ENCODE results near the gene CD44. TPM values are rescaled to one million over a fixed set of nuclear protein-coding genes. Genes with fewer than 3 reads are reported as not detected.
"Not testable (repeated sequence)": the region's sequence is repeated elsewhere in the genome, so short reads cannot be mapped to it uniquely, and the experiment has no call there.

CD44 gene
- 100 to 1,000 TPM; 518 to 534 TPM for total RNA-seq

GRCh38 chr11:35138943-35139721 is at the start of gene CD44:
CD44 (plus strand) TSS chr11:35139171; CDS start chr11:35139304, 133 bp downstream.
- no peaks in the 10 kb centered on the region for H3K9me3 Mint-ChIP-seq
- ChIA-PET CTCF (interaction anchor here (0.6 to 3.1 kb wide), 14 partner anchors 10 to 489 kb away, joined by 3 to 15 read pairs (median 4); no protein-coding TSS in a partner anchor), POLR2A (interaction anchor here (0.8 kb wide), 1 partner anchor 126 kb away, joined by 4 read pairs; no protein-coding TSS in a partner anchor)
- no peaks in the 10 kb centered on the region for H3K27me3 Mint-ChIP-seq
- H3K4me3 Mint-ChIP-seq = peak within 1 kb of the TSS; percentile 87
- peak; percentile 76 for DNase-seq
- peaks cover 45% of the 10 kb centered on the region for H3K4me1 Mint-ChIP-seq
- H3K36me3 Mint-ChIP-seq (ENCODE audit: low read depth) = peaks cover 37% of the 10 kb centered on the region
- peak within 1 kb of the TSS; percentile 94 for H3K27ac Mint-ChIP-seq

DNA sequence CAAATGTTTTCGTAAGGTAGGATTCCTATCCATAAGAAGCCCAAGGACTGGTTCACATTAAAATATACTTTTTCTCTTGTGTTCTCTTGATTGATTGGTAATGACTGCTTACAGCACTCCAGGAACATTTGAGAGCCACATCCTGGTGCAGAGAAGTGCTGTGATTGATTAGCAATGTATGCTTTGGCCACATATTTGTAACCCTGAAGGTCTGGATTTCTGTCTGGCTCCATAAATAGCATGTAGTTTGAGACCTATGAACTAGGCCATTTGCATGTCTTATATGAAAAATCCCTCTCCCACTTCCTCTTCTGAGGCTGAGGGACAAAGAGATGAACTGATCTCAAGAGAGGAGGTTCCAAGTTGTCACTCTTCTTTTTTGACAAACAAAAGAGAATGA is 49.3 kb upstream of the CD44 start:
- ChIA-PET POLR2A (no interaction called here), CTCF (interaction anchor here (0.5 to 0.9 kb wide), 2 partner anchors 18 to 93 kb away, joined by 4 to 7 read pairs; no protein-coding TSS in a partner anchor)
- H3K4me3 Mint-ChIP-seq = no peak overlapping the region

DNA sequence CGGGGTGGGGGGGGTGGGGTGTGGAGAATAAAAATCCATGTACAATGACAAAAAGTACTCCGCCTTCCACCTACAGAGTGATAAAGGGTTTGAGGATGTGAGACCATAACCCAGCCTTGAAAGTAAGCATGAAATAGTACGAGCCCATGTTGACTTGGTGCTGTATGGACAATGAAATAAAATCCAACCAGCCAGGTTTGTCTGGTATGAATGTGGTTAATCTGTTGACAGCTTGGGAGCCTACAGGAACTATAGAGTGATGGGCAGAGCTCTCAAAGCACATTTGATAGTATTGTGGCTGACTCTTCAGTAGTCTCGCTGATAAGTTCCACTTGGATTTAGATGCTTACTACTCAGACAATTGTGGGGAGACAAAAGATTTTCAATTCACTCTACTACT is 48.8 kb upstream of the CD44 start:
- Mint-ChIP-seq H3K27ac (no peak overlapping the region), H3K36me3 (ENCODE audit: low read depth) (peaks cover 17% of the 10 kb centered on the region)
- CTCF ChIA-PET = no interaction called here

More for the DNA sequence above, 49.3 kb upstream of the CD44 start:
- DNase-seq = no peak
- H3K9me3 Mint-ChIP-seq = peaks cover 7% of the 10 kb centered on the region
- H3K27ac Mint-ChIP-seq = no peak overlapping the region
- peaks cover 5% of the 10 kb centered on the region for H3K27me3 Mint-ChIP-seq
- H3K4me1 Mint-ChIP-seq = peaks cover 52% of the 10 kb centered on the region
- H3K36me3 Mint-ChIP-seq (ENCODE audit: low read depth) = peaks cover 14% of the 10 kb centered on the region

GRCh38 chr11:35090991-35091390 is 48.0 kb upstream of the CD44 start:
- CTCF ChIA-PET, POLR2A ChIA-PET: not testable (repeated sequence)

More for the DNA sequence above, 48.8 kb upstream of the CD44 start:
- Mint-ChIP-seq H3K4me3 (no peak overlapping the region), H3K9me3 (peaks cover 11% of the 10 kb centered on the region), H3K27me3 (peaks cover 5% of the 10 kb centered on the region), H3K4me1 (peaks cover 52% of the 10 kb centered on the region)
- no peak for DNase-seq
- POLR2A ChIA-PET = no interaction called here

GRCh38 chr11:35096723-35097122 is 42.2 kb upstream of the CD44 start:
- Mint-ChIP-seq H3K4me1 (peaks cover 21% of the 10 kb centered on the region), H3K4me3 (no peak overlapping the region), H3K27me3 (peaks cover 5% of the 10 kb centered on the region), H3K36me3 (ENCODE audit: low read depth) (peaks cover 18% of the 10 kb centered on the region), H3K9me3 (peaks cover 11% of the 10 kb centered on the region), H3K27ac (no peak overlapping the region)
- ChIA-PET POLR2A (no interaction called here), CTCF (no interaction called here)
- DNase-seq = no peak

More at GRCh38 chr11:35090991-35091390, 48.0 kb upstream of the CD44 start:
- not testable (repeated sequence) for H3K27ac Mint-ChIP-seq, DNase-seq, H3K27me3 Mint-ChIP-seq, H3K4me3 Mint-ChIP-seq
- Mint-ChIP-seq H3K36me3 (ENCODE audit: low read depth) (peaks cover 18% of the 10 kb centered on the region), H3K4me1 (peaks cover 51% of the 10 kb centered on the region), H3K9me3 (peaks cover 13% of the 10 kb centered on the region)

- POLR2A ChIA-PET = interaction anchor here (0.6 kb wide), 1 partner anchor 176 kb away, joined by 3 read pairs; no protein-coding TSS in a partner anchor
- no peak overlapping the region for H3K27ac Mint-ChIP-seq
Measured at GRCh38 chr11:35097814-35098455, 41.0 kb upstream of the CD44 start.

GRCh38 chr11:35098855-35099254 is 40.1 kb upstream of the CD44 start:
- Mint-ChIP-seq H3K36me3 (ENCODE audit: low read depth) (peaks cover 9% of the 10 kb centered on the region), H3K4me1 (peaks cover 16% of the 10 kb centered on the region)
- POLR2A ChIA-PET = no interaction called here

More at GRCh38 chr11:35097814-35098455, 41.0 kb upstream of the CD44 start:
- peaks cover 16% of the 10 kb centered on the region for H3K4me1 Mint-ChIP-seq
- no peak for DNase-seq
- CTCF ChIA-PET = no interaction called here
- H3K36me3 Mint-ChIP-seq (ENCODE audit: low read depth) = peaks cover 14% of the 10 kb centered on the region
- H3K4me3 Mint-ChIP-seq = no peak overlapping the region
- peaks cover 16% of the 10 kb centered on the region for H3K9me3 Mint-ChIP-seq
- peaks cover 5% of the 10 kb centered on the region for H3K27me3 Mint-ChIP-seq

GRCh38 chr11:35099278-35100012 is 39.5 kb upstream of the CD44 start:
- no peak for DNase-seq
- Mint-ChIP-seq H3K27me3 (no peaks in the 10 kb centered on the region), H3K4me3 (no peak overlapping the region), H3K4me1 (peaks cover 16% of the 10 kb centered on the region), H3K9me3 (peaks cover 16% of the 10 kb centered on the region), H3K27ac (no peak overlapping the region), H3K36me3 (ENCODE audit: low read depth) (peaks cover 8% of the 10 kb centered on the region)
- ChIA-PET POLR2A (no interaction called here), CTCF (no interaction called here)

More at GRCh38 chr11:35098855-35099254, 40.1 kb upstream of the CD44 start:
- Mint-ChIP-seq H3K9me3 (peaks cover 16% of the 10 kb centered on the region), H3K27ac (no peak overlapping the region), H3K4me3 (no peak overlapping the region), H3K27me3 (no peaks in the 10 kb centered on the region)
- no peak for DNase-seq
- CTCF ChIA-PET = no interaction called here

DNA sequence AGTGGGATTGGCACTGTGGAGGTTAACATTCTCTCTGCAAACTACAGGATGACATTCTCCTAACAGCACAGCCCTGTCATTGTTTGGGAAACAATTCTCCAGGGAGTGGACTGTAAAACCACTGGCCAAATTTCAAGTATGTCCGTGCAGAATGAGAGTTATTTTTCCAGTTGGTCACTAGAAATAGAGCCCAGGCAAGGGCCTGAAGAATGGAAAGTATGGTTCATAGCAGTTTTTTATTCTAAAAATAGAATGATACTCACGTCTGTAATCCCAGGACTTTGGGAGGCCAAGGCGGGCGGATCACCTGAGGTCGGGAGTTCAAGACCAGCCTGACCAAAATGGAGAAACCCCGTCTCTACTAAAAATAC is 39.0 kb upstream of the CD44 start:
- ChIA-PET CTCF (no interaction called here), POLR2A (no interaction called here)
- Mint-ChIP-seq H3K36me3 (ENCODE audit: low read depth) (peaks cover 4% of the 10 kb centered on the region), H3K27ac (no peak overlapping the region), H3K4me3 (no peak overlapping the region), H3K9me3 (peaks cover 13% of the 10 kb centered on the region), H3K4me1 (peaks cover 13% of the 10 kb centered on the region), H3K27me3 (no peaks in the 10 kb centered on the region)
- DNase-seq = no peak

- DNase-seq = no peak
- Mint-ChIP-seq H3K9me3 (peaks cover 10% of the 10 kb centered on the region), H3K4me1 (peaks cover 14% of the 10 kb centered on the region), H3K36me3 (ENCODE audit: low read depth) (peaks cover 2% of the 10 kb centered on the region), H3K4me3 (no peak overlapping the region), H3K27ac (no peak overlapping the region), H3K27me3 (no peaks in the 10 kb centered on the region)
- ChIA-PET CTCF (no interaction called here), POLR2A (no interaction called here)
Measured at GRCh38 chr11:35101223-35101622, 37.7 kb upstream of the CD44 start.

GRCh38 chr11:35102267-35102666 is 36.7 kb upstream of the CD44 start:
- no peaks in the 10 kb centered on the region for H3K27me3 Mint-ChIP-seq
- DNase-seq = no peak
- peaks cover 2% of the 10 kb centered on the region for H3K36me3 Mint-ChIP-seq (ENCODE audit: low read depth)
- peaks cover 10% of the 10 kb centered on the region for H3K9me3 Mint-ChIP-seq
- no peak overlapping the region for H3K27ac Mint-ChIP-seq
- no peak overlapping the region for H3K4me3 Mint-ChIP-seq
- H3K4me1 Mint-ChIP-seq = peaks cover 20% of the 10 kb centered on the region
- POLR2A ChIA-PET = no interaction called here
- CTCF ChIA-PET = interaction anchor here (0.6 to 0.7 kb wide), 2 partner anchors 24 to 667 kb away, joined by 3 to 4 read pairs; no protein-coding TSS in a partner anchor

DNA sequence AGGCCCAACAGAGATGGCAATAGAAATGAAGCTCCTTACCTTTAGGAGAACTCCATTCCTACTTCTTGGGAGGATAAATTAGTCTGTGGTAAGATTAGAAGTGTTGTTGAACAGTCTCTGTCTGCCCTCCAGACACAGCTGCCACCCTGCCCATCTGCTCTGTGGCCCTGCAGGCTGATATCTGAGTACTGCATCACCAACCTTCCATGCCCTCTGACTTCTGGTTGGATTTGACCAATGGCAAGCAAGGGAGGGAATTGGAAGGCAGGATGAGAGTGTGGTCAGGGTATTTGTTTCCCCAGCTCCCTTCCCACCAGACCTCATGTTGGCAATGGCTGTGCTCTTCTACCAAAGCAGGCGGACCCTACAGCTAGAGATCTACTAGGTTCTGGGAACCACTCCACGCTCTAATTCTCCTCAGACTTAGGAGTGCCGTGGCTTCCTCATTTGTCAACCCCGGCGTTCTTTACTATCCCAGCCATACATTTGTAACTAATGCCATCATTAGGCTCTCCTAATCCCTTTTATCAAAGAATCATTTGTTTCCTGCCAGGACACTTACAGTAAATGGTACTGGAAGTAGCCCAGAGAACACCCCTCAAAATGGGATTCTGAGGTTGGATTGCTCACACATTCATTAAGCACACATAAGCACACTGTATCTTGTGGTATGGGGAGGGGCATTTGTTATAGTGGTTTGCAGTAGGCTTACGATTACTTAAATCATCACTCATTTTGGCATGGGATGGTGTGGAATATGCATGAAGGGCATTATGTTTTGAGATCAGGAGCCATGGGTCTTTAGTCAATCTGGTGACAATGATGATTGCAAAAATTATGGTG is 35.4 kb upstream of the CD44 start:
- no peak for DNase-seq
- Mint-ChIP-seq H3K27me3 (no peaks in the 10 kb centered on the region), H3K27ac (no peak overlapping the region), H3K36me3 (ENCODE audit: low read depth) (peaks cover 4% of the 10 kb centered on the region), H3K9me3 (peaks cover 13% of the 10 kb centered on the region), H3K4me1 (peaks cover 30% of the 10 kb centered on the region), H3K4me3 (no peak overlapping the region)
- POLR2A ChIA-PET = no interaction called here
- CTCF ChIA-PET = interaction anchor here (0.5 kb wide), 1 partner anchor 1121 kb away, joined by 3 read pairs; no protein-coding TSS in a partner anchor

Measured in activated CD4-positive, alpha-beta T cell treated with anti-CD3 and anti-CD28 coated beads, Interleukin-2, amount 10 ng/mL, durations not matched to agents 7 days and 5 days (primary cell).